Activated CD8-positive, alpha-beta memory T cell treated with anti-CD3 and anti-CD28 coated beads, Interleukin-2, amount 50 U/mL, for 1 hour (primary cell): ENCODE measurements around the gene COBL.

Experiments
- DNase-seq: peaks from one replicate; pipeline ENCODE4 v3.0.0-alpha.2; 2020; ENCODE audit errors: extremely low read depth

The COBL gene, protein sequence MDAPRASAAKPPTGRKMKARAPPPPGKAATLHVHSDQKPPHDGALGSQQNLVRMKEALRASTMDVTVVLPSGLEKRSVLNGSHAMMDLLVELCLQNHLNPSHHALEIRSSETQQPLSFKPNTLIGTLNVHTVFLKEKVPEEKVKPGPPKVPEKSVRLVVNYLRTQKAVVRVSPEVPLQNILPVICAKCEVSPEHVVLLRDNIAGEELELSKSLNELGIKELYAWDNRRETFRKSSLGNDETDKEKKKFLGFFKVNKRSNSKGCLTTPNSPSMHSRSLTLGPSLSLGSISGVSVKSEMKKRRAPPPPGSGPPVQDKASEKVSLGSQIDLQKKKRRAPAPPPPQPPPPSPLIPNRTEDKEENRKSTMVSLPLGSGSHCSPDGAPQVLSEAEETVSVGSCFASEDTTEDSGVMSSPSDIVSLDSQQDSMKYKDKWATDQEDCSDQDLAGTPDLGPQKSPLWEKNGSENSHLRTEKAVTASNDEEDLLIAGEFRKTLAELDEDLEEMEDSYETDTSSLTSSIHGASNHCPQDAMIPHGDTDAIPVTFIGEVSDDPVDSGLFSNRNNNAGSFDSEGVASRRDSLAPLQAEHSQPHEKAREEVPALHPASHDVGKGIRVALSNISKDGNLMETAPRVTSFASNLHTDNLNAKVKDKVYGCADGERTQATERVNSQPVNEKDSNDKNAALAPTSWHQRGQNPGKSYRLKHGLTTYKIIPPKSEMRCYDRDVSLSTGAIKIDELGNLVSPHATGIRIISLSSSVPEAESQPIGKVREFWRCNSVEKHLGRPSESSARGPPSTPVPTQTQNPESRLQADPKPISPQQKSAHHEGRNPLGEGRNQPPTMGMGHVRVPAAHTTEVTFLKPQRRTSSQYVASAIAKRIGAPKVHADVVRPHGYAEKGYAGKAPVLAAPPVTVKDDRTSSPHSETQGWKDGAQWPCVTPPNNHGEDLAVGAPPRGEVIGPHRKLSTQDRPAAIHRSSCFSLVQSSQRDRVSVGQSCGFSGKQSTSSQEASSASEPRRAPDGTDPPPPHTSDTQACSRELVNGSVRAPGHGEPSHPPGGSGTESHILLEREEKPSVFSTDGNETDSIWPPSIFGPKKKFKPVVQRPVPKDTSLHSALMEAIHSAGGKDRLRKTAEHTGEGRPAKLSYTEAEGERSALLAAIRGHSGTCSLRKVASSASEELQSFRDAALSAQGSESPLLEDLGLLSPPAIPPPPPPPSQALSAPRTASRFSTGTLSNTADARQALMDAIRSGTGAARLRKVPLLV

DNA sequence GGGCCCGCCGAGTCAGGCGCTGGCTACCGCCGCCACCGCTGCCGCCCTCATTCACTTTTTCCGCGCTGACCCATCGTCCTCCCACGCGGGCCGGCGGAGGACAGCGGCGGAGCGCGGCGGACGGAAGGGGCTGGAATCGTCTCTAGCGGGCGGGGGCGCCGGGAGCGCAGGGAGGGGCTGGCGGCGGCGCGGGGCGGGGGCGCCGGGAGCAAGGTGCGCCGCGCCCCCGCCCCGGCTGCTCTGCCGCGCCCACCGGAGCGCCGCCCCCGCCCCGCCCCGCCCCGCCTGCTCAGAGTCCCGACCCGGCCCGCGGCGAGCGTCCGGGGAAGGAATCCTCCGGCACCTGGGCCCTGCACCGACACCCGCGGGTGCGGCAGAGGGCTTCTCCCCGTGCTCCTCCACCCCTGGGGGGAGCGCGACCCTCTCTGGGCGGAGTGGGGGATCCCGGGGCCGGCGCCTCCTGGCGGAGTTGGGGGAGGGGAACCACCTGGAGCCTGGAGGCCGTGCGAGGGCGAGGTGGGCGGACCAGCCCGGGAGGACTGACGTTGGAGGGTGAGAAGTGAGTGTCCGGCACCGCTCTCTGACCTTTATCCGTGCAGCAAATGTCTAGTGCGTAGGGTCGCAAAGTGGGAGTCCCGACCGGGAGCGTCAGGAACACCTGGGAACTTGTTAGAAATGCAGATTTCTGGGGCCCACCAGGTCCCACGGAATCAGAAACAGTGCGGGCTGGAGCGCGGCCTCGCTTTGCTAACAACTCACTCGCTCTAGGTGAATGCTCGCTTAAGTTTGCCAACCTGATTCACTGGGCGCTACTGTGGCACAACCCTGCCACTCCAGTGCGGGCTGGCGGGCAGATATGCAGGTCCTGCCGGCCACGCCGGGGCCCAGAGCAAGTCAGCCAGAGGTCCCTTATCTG lies at the start of gene COBL:
TSS of gene COBL (minus strand) at position 144 of the 916 bp plus-strand sequence. CDS start 176 bp downstream, outside the sequence.
- DNase-seq, result no peak

DNA sequence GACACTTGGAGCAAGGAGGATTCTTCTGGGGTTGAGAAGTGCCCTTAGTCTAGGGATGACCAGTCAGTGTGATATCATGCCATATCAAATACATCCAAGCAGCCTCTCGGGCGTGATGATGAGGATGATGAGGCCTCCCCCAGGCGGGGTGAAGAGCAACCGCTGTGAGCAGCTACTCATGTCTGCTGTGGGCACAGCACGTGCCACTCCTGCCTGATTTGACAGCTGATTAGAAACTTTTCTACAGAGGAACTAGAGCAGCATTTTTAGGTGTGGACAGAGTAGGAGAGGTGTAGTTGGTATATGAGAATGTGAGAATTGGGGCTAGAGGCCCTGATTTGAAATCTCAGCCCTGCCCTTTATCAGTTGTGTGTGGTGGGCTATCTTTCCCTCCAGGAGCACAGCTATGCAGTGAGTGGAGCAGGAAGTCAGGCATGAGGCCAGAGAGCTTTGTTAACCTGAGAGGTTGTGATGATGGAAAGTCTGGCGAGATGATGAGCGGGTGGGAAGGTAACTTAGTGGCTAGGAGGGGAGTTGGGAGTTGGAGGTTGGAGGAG lies 49.6 kb upstream of the COBL start:
- DNase-seq, result no peak

DNA sequence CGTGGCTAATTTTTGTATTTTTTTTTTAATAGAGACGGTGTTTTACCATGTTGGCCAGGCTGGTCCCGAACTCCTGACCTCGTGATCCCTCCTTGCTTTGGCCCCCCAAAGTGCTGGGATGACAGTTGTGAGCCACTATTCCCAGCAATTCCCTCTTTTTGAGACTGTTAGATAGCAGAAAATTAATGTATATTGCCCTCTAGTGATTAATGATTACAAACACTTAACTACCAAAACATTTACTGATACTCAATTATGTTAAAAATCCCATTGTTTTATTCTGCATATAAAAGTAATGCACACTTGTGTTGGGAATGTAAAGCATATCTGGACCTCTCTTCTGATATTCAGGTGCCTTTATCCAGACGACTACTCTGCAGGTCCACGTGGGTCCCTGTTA lies 41.2 kb upstream of the COBL start:
- DNase-seq, result no peak

DNA sequence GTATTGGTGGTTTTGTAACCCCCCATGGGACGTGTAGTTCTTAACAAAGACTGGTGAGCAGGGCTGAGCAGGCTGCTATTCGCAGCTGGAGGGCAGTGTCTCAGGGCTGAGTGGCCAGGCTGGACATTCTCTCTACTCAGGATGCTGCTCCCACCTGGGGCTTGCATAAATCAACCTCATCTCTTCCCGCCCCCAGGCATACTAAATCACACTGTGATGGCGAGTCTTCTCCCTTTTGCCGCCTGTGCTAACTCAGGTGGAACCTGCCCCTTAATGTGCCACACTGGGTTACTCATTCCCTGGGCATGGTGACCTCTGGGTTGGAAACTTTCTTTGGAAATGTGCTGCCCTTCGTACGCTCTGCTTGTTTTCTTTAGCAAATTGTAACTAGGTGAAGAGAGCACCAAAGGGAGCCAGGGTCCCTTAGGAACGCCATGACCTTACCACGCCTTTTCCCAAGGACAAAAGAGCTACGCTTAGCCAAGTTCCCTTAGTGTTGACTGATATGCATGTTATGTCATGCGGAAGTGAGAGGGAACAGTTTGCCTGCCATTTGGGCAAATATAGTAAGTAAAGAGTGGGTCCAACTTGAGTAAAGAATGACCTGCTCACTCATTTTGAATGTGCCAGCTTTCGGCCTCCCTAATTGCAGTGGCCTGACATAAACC lies 40.4 kb upstream of the COBL start:
- DNase-seq, result no peak

DNA sequence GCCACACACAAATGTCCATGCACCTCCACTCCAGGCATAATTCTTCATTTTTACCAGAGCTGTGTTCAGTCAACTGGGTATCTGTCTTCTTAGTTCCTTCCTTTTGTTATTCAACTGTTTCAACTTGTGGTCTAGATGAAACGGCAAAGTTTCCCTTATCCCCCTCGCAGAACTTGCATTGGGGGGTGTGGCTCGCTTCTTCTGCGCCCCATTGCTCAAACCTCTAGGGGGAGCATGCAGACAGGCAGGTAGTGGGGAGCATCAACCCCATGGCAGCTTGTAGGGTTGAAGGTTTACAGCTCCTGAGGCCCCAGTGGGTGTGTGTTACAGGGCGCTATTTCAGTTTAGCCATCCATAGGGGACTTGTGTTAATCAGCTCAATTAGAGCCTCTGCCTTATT lies 38.3 kb upstream of the COBL start:
- no peak for DNase-seq

DNA sequence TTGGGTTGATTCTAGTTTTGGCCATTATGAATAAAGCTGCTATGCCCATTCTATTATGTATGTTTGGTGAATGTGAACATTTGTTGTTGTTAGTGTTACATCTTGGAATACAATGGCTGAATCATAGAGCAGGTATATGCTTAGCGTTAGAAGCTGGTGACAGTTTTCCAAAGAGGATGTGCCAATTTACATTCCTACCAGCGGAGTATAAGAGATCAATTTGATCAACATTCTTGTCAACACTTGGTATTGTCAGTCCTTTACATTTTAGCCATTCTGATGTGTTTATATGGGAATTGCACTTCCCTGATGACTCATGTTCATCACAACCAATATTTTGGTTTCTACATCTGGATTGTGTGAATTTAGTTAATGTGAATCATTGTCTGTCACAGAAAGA lies 37.8 kb upstream of the COBL start:
- DNase-seq, result no peak

DNA sequence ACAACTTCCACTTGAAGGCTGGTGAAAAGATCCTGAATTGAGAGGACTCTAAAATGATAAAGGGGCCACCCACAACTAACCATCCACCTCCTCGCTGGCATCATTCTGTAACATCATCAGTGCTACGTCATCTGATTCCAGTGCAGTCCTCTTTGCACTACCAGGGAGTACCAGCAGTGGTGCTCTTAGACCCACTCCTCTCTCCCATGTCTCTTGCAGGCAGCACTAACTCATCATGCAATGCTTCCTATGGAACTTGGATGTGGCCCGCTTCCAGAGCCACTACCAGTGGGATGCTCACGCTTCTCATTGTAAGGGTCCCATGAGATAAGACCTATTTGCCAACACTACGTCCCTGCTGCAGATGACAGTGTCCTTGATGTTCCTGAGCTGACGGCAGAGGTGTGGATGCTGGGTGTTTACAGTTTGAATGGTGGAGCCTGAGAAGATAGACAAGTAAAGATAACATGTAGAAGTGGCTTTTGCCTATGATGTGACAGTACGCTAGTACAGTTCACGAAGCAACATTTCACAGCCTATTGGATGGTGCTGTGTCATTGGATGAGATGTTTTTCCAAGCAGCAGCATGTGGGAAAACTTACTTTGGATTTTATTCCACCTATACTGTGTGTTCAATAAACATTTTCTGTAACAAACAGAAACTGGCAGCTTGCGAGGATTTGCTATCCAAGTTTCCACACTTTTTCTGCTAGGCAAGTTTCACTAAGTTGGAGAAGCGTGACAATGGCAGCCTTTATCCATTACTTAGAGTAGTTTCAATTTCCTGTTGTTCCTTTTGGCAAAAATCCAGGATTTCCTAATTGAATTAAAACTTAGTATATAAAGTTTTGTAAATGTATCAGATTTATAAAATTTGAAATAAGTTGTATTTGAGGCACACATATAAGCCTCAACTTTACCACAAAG lies 35.8 kb upstream of the COBL start:
- no peak for DNase-seq

DNA sequence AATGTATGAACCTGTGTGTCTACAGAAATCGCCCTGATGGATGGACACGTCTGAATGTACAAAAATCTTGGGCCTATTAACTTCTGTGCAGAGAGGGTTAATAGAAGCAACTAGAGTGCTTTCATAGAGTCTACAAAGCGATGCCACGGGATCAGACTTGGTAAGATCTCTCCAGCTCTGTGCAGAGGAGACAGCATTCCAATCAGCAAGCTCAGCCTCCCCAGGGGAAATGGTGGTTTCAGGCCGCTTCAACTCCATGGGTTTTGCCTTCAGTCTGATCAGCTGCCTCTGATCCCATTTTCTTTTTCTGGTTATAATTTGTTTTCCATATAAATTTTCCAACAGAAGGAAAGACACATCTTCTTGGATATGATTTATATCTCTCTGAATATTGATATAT lies 35.1 kb upstream of the COBL start:
- DNase-seq, result no peak

DNA sequence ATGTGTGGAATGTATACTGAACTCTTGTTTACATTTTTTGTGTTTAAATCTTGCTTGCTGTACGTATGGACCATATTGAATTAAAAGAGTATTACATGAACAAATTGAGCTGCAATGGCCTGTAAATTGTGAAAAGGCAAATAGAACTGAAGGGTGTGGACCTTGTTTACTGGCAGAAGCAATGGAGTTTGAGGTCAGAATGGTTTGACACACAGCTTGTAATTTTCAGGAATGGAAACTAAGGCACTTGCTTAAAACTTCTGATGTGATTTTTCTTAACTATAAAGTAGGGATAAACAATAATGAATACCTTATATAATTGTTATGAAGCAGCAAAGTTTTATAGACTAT lies 33.9 kb upstream of the COBL start:
- no peak for DNase-seq

DNA sequence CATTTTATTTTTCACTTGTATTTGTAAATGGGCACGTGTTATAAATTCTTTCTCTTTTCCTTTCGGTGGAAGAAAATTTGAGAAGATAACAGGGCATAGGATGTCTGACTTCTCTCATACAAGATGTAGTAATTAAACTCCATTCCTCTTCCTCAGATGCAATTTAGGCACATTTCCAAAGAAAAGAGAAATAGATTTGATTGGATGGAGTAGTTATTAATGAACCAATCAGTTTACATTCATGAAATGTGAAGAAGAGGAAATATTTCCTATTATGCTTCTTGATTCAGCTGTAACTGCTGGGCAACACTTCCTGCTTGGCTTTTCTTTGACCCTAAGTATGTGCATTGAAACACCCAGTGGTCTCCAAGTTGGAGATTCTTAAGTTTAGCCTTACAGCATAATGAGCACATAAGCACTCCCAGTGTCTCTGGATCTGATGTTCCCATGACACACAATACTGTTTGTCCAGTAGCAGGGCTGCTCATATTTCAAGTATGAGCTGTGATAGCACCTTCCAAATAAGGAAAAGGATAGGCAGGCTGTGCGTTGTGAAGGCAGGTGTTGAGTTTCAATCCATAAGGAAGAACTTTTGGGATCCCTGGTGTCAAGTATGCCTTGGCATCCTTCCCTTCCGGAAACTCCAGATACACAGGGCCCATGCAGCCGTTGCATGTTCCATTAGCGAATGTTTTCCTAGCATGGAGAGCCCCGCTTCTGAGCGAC lies 33.4 kb upstream of the COBL start:
- DNase-seq, result no peak

DNA sequence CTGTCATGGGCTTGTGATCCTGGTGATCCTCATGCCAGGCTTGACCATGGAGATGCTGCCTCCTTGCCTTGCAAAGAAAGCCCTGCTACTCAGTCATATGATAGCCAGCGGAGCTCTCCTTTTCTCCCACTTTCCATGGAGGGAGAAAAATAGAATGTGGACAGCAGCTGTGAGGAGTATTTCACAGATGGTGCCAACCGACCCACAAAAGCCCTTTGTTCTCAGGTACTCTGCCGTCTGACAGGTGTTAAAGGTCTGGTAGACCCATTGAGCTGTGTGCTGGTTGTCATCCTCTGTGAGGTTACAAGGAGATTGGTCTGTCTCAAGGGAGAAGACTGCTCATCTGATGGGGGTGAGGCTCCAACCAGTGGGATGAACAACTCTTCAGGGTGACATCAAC lies 29.5 kb upstream of the COBL start:
- DNase-seq, result no peak

DNA sequence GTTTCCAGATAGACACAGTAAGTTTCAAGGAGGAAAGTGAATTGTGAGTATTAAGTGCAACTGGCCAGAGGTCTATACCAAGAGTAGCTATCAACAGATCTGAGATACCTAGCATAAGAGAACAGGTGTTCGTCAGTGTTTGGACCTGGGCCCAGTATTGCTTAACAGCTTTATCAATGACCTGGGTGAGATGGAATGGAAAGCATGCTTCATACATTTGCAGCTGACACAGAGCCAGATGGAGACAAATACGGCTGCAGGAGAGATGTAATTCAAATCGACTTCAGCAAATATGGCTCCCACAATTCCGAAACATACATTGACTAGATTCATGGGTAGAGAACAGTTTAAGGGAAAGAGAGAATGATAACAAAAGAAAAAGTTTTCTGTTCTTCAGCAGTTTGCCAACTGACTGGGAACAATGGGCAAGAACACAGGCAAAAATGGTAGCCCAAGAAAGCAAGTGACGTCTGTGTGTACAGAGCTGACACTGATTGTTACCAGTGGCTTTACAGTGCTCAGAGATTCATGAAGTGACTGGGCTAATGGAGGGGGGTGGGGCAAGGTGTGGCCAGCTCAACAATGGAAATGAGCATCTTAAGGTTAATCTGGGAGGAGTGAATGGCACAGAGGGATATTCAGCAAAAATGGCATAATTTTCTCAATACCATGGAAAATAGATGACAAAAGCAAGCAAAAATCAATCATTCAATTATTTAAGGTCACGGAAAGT lies 28.0 kb upstream of the COBL start:
- DNase-seq, result no peak

DNA sequence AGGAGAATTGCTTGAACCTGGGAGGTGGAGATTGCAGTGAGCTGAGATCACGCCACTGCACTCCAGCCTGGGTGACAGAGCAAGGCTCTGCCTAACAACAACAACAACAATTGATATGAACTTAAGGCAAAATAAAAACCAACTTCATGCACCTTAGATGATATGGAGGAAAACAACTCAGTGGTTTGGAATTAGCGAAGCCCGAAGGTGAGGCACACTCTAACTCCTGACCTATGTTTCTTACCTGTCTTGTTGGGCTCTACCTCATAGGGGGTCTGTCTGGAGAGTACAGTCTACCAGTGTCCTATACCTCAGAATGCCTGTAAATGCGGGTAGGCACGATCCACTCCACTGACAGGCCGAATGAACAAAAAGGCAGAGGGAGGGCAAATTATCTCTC lies 24.3 kb upstream of the COBL start:
- no peak for DNase-seq

DNA sequence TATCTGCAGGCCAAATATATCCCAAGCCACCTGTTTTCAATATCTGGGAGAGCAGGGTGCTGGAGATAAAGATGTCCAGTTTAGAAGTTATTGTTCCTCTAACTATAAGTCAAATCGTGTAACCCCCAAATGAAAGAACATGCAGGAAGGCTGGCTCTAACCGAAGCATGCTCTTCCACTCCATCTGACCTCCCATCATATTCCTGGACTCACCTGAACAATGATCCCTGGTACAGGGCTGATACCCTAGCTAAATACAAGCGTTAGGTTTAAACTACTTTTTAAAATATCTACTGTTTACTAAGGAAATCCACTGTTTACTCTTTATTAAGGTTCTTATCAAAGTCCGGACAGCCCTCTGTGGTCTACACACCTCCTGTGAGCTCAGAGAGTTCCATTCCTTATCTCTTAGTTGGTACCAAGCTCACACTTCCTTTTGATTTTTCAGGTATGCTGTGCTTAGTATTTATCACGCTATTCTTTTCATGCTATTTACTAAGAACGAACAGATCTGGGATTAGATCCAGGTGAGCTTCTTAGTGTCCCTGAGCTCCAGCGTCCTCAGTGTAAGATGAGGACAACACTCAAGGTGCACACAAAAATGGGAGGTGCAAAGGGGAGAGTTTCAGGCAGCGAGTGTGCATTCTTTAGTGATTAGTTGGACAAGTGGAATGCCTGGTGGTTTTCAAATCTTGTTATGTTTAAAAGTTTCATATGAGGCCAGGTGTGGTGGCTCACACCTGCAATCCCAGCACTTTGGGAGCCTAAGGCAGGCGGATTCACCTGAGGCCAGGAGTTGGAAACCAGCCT lies 23.6 kb upstream of the COBL start:
- DNase-seq, result no peak

DNA sequence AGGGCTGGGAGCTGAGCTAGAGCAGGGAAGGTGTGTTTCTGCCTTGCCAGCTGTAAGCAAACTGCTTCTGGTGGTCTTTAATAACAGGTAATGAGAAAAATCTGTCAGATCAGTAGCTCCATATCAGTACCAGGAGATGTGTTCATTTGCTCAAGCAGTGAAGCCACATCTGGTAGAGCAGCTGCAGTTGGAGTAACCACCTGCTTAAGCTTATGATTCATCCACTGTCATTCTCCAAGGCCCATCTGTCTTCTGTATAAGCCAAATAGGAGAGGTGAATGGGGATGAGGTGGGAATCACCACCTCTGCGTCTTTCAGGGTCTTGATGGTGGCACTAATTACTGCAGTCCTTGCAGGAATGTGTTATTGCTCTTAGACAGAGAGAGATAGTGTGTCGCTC lies 18.4 kb upstream of the COBL start:
- DNase-seq, result no peak

DNA sequence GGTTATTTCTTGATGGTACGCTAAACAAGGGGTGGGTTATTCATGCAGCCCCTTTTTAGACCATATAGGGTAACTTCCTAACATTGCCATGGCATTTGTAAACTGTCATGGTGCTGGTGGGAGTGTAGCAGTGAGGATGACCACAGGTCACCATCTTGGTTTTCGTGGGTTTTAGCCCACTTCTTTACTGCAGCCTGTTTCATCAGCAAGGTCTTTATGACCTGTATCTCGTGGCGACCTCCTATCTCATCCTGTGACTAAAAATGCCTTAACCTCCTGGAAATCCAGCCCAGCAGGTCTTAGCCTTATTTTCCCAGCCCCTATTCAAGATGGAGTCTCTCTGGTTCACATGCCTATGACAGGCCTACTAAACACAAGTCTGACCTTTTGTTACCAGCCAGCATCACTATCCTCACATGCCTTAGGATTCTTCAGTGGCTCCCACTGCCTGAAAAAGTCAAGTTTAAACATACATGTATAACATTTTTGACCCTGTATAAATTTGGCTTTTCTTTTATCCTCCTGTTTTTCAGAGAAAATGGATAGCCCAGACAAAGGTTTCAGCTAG lies 13.2 kb upstream of the COBL start:
- DNase-seq, result no peak

DNA sequence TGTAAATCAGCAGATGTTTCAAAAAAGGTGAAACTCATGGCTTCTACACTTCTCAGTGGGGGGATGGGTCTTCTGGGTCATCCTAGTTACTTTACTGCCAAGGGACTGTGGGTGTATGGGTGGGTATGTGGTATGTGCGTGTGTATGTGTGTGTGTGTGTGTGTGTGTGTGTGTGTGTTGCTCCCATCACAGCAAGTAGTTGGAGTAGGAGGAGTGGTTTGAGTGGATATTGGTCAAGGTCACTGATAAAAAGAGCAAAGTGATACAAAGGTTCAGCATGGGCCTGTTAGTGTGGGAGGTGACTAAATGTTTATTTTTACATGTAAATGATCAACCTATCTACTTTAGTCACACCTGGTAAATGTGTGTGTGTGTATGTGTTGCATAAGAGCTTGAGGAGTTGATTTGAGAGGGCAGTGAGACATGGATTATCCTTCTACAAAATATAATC lies 11.8 kb upstream of the COBL start:
- DNase-seq, result no peak
